ENCODE results near the gene ZNF804B. TPM values are rescaled to one million over a fixed set of nuclear protein-coding genes. Genes with fewer than 3 reads are reported as not detected.

ZNF804B gene
- total RNA-seq, 2 donors from 2014 or later: 0.13 to 0.49 TPM

DNA sequence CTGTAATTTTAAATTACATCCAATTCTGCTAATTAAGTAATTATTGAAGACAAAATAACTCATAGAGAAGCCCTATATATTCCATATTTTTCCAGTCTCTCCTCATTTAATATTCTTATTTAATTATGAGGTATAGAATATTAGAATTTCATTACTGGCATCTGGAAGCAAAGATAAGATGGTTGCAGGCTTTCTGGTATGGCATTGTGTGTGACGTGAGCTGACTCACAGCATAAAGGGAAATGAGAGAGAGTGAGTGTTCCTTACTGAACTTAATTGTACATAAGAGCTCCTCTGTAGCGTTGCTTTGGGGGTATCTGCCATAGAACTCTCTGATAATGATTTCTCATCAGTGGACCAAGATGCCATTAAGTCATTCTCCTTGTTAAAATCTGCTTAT lies 163.4 kb downstream of the ZNF804B start:
- Histone ChIP-seq H3K36me3 (ENCODE audit: control insufficient read depth, insufficient read depth, low read length) (no peaks in the 10 kb centered on the region), H3K4me3 (ENCODE audit: low read length) (no peak overlapping the region), H3K9ac (ENCODE audit: extremely low read depth, low read length, poor library complexity, severe bottlenecking) (no peak overlapping the region), H3K27me3 (ENCODE audit: control insufficient read depth, insufficient read depth, low read length, poor library complexity, severe bottlenecking) (no peaks in the 10 kb centered on the region), H3K27ac (ENCODE audit: low read depth, low read length) (no peak overlapping the region), H3K4me1 (ENCODE audit: control insufficient read depth, insufficient read depth, low read length) (no peaks in the 10 kb centered on the region), H3K9me3 (ENCODE audit: control insufficient read depth, low read length) (no peaks in the 10 kb centered on the region)
- Mint-ChIP-seq H3K4me3 (no peak overlapping the region), H3K36me3 (ENCODE audit: low read depth) (no peaks in the 10 kb centered on the region), H3K27me3 (ENCODE audit: insufficient read depth) (no peaks in the 10 kb centered on the region), H3K4me1 (peaks cover 3% of the 10 kb centered on the region), H3K27ac (no peak overlapping the region), H3K9me3 (no peaks in the 10 kb centered on the region)
- no peak for DNase-seq
- TF ChIP-seq, protein P1, sequence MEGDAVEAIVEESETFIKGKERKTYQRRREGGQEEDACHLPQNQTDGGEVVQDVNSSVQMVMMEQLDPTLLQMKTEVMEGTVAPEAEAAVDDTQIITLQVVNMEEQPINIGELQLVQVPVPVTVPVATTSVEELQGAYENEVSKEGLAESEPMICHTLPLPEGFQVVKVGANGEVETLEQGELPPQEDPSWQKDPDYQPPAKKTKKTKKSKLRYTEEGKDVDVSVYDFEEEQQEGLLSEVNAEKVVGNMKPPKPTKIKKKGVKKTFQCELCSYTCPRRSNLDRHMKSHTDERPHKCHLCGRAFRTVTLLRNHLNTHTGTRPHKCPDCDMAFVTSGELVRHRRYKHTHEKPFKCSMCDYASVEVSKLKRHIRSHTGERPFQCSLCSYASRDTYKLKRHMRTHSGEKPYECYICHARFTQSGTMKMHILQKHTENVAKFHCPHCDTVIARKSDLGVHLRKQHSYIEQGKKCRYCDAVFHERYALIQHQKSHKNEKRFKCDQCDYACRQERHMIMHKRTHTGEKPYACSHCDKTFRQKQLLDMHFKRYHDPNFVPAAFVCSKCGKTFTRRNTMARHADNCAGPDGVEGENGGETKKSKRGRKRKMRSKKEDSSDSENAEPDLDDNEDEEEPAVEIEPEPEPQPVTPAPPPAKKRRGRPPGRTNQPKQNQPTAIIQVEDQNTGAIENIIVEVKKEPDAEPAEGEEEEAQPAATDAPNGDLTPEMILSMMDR (conservative IDR thresholded peaks at IDR 0.05): no peak
- WGBS, 2 experiments (ENCODE audit: insufficient coverage in 1 of 2, insufficient read length in 1 of 2): 92% methylated on average over 2 of the region's 2 CpGs; no CpG with 5 or more reads in 1 of the 2 experiments

DNA sequence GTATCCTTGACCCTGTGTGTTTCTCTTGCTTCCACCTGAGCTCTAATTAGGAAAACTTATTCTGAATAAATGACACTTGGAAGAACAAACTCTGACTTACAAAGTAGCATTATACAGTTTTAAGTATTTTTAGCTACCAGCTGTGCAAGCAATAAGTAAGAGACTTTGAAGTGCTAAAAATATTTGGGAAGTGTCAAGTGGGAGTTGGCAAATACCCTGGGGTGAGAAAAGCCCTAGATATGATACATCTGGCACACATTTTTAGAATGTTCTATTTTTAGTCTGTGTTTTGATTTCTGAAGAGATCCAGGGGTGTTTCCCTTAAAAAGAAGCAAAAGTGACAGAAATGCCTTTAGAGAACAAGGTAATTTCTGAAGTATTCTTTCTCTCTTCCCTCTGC lies 168.8 kb downstream of the ZNF804B start:
- H3K27me3 ChIP-seq (ENCODE audit: control insufficient read depth, insufficient read depth, low read length, poor library complexity, severe bottlenecking): no peaks in the 10 kb centered on the region
- H3K4me1 ChIP-seq (ENCODE audit: control insufficient read depth, insufficient read depth, low read length): peaks cover 6% of the 10 kb centered on the region
- no peak overlapping the region for H3K9ac ChIP-seq (ENCODE audit: extremely low read depth, low read length, poor library complexity, severe bottlenecking)
- no peak overlapping the region for H3K4me3 ChIP-seq (ENCODE audit: low read length)
- no peaks in the 10 kb centered on the region for H3K9me3 Mint-ChIP-seq
- H3K36me3 Mint-ChIP-seq (ENCODE audit: low read depth): no peaks in the 10 kb centered on the region
- peaks cover 21% of the 10 kb centered on the region for H3K4me1 Mint-ChIP-seq
- no peak overlapping the region for H3K27ac Mint-ChIP-seq
- H3K36me3 ChIP-seq (ENCODE audit: control insufficient read depth, insufficient read depth, low read length): no peaks in the 10 kb centered on the region
- H3K27ac ChIP-seq (ENCODE audit: low read depth, low read length): no peak overlapping the region
- H3K27me3 Mint-ChIP-seq (ENCODE audit: insufficient read depth): no peaks in the 10 kb centered on the region
- H3K9me3 ChIP-seq (ENCODE audit: control insufficient read depth, low read length): no peaks in the 10 kb centered on the region
- DNase-seq: no peak
- TF ChIP-seq, protein P1 (conservative IDR thresholded peaks at IDR 0.05): no peak
- no peak overlapping the region for H3K4me3 Mint-ChIP-seq

DNA sequence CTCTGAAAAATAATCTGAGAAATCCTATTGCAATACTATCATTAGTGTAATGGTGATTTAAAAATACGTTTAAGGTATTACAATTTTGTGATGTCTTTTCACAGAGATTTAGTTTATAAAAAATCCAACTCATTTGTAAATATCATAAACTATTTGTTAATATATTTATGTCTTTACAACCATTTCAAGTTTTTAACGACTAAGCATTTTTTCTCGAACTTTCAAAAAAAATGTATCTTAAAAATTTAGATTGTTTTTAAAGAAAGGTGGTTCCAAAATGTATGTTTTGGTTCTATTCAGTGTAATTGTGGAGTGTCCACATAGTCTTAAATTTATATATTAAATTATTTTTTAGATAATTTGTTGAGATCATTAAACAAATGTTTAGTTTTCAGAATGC lies 170.2 kb downstream of the ZNF804B start:
- Histone ChIP-seq H3K27ac (ENCODE audit: low read depth, low read length) (no peak overlapping the region), H3K27me3 (ENCODE audit: control insufficient read depth, insufficient read depth, low read length, poor library complexity, severe bottlenecking) (no peaks in the 10 kb centered on the region), H3K4me1 (ENCODE audit: control insufficient read depth, insufficient read depth, low read length) (peaks cover 6% of the 10 kb centered on the region), H3K36me3 (ENCODE audit: control insufficient read depth, insufficient read depth, low read length) (no peaks in the 10 kb centered on the region), H3K9ac (ENCODE audit: extremely low read depth, low read length, poor library complexity, severe bottlenecking) (no peak overlapping the region), H3K4me3 (ENCODE audit: low read length) (no peak overlapping the region), H3K9me3 (ENCODE audit: control insufficient read depth, low read length) (no peaks in the 10 kb centered on the region)
- Mint-ChIP-seq H3K27ac (no peak overlapping the region), H3K4me1 (peaks cover 21% of the 10 kb centered on the region), H3K36me3 (ENCODE audit: low read depth) (no peaks in the 10 kb centered on the region), H3K4me3 (no peak overlapping the region), H3K9me3 (peaks cover 3% of the 10 kb centered on the region), H3K27me3 (ENCODE audit: insufficient read depth) (no peaks in the 10 kb centered on the region)
- 83% methylated on average over 2 of the region's 3 CpGs; no CpG with 5 or more reads in 1 of the 2 experiments for WGBS, 2 experiments (ENCODE audit: insufficient coverage in 1 of 2, insufficient read length in 1 of 2)
- no peak for DNase-seq
- TF ChIP-seq, protein P1 (conservative IDR thresholded peaks at IDR 0.05): no peak

Data from endodermal cell (in vitro differentiated cells).